T-helper 9 cell (primary cell): ENCODE measurements around the gene GUCA1C.

Experiments used
- DNase-seq: peaks from one replicate; pipeline ENCODE4 v3.0.0-alpha.2; 2020

GUCA1C gene

DNA sequence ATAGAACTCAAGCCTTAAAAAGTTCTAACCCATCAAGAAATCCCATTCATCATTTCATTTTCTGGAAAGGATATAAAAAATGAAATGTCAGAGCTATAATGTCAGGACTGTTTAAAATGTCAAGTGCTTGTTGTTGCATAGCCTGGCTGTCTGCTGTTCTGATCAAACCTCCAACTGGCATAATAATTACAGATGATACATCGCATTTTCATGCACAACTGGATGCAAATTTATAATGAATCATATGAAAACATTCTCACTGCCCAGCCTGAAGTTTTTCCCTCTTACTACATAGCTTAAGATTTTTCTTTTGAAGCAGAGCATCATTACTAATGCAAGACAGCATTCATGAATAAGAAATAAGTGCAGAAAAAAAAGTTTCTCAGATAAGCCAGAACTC, 46.5 kb downstream of the GUCA1C start:
- DNase-seq = no peak

DNA sequence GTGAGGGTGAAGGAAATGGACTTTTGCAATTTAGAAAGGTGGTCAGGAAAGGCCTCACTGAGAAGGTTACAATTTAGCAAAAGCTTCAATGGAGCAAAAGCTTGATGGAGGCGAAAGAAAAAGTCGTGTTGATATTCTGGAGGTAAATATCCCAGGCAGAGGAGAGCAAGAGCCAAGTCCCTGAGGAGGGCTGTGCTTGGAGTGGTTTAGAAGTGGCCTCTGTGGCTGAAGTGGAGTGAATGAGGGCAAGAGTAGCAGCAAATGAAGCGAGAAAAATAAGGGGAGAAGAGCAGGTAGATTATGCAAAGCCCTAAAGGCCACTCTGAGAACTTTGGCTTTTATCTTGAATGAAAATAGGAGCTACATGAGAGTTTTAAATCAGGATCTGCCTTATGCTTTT, 54.1 kb downstream of the GUCA1C start:
- no peak for DNase-seq

DNA sequence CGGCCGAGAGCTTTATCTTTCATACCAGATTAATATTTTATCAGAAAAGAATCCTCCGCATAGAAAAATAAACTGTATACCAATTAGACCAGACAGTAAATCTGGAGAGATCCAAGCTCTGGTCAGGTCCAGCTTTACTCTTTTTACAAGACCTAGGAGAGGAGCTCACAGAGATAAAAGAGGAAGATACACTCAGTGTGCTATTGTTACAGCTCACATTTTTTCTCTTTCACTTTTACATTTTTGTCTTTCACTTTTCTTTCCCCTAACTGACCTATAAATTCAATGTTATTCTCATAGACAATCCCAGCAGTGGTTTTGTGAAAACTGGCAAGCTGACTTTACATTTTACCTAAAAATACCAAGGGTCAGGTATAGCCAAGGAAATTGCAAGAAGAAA, 55.8 kb downstream of the GUCA1C start:
- DNase-seq = no peak

DNA sequence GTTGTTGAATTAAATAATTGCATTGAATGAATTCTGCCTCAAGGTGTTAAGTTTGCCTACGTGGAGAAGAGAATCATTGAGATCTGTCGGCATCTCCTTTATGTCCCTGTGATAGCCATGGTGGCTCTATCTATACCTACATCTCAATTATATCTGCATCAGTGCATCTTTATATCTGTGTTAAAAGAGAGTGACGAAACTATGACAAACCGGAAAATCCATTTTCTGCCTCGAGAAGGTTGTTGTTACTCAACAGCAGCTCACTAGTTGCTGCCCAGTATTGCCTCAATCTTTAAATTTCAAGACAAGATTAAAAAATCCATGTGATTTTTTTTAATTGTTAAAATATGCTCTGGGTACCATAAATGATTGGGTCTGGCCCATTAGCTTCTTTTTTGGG, 58.7 kb downstream of the GUCA1C start:
- DNase-seq = no peak

DNA sequence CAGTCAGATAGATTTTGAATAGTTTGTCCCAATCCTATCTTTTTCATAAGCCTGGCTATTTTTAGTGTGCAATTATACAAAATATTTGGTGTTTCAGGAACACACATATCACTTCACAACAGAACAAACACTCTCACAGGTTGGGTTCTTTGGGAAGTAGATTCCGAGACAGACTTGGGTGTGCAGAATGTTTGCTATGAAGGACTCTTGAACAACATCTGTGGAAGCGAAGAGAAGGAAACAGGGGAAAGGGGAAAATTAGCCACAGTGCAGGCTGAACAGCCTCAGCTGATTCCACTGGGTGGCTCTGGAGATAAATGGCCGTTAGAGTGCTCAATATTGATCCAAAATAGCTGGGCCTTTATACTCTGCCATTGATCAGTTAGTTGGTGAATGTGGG, 61.8 kb downstream of the GUCA1C start:
- DNase-seq = no peak

DNA sequence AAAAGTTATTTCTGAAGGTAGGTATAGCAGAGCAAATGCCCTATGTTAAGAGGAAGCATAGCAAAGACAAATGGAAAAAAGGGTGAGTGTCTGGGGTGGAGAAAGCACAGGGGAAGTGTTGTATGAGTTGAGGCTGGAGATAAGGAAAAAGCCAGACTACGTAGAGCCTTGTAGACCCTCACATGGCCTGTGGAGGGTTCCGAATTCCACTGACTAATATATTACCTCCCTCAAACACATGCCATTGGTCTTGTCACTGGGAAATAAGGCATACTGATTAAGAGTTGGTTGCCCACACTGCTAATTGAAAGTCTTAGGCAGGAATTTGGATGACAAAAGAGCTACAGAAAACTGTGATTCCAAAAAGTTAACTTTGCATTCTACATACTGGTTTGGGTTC, 65.9 kb downstream of the GUCA1C start:
- no peak for DNase-seq

DNA sequence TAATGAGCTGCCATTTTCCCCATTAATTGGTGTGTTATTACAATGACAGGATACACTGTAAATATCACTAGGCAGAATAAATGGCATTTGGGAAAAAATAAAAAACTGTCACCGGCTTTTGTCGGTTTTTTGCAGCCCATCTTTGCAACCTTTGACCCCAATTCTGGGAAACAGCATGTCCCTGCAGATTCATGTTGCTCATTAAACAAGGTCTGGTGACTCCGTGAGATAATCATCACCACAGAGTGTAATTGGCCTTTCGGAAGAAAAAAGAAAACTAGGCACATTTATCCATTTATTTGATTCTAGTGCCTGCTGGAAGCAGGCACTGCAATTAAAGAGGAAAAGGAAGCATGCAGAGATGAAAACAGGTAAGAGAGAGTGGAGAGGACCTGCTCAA, 66.6 kb downstream of the GUCA1C start:
- no peak for DNase-seq

DNA sequence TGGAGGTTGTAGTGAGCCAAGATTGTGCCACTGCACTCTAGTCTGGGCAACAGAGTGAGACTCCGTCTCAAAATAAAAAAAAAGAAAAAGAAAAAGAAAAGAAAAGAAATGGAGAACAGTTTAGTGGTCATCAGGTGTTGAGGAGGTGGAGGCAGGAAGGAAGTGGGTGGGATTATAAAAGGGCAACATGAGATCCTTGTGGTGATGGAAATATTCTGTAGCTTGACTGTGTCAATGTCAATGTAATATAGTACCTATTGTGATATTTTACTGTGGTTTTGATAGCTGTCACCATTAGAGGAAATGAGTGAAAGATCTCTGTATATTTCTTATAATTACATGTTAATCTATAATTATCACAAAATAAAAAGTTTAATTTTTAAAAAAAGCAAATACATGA, 70.3 kb downstream of the GUCA1C start:
- DNase-seq = no peak

DNA sequence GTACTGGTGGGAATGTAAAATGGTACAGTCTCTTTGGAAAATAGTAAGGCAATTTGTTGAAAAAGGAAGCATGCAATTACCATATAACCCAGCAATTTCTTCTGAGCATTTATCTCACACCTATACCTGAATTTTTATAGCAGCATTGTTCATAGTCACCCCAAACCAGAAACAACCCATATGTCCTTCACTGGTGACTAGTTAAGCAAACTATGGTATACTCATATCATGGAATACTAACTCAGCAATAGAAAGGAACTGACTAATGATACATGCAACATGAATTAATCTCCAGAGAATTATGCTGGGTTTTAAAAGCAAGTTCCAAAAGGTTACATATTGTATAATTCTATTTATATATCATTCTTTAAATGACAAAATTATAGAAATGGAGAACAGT, 70.9 kb downstream of the GUCA1C start:
- DNase-seq = no peak

DNA sequence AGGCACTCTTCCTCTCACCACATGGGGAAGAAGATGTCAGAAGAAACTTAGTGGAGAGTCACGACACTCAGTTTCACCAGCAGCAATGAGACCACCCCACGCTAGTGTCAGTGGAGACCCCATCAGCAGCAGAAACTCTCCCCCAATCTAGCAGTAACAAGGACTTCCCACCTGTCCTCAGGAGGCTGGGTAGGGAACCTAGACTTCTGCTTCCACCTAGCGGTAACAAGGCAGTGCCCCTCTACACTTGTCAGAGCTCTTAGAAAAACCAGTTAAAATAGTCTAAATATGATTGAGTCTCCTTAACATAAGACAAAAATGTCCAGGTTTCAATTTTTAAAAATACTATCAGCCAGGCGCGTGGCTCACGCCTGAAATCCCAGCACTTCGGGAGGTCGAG, 73.8 kb downstream of the GUCA1C start:
- DNase-seq = no peak

DNA sequence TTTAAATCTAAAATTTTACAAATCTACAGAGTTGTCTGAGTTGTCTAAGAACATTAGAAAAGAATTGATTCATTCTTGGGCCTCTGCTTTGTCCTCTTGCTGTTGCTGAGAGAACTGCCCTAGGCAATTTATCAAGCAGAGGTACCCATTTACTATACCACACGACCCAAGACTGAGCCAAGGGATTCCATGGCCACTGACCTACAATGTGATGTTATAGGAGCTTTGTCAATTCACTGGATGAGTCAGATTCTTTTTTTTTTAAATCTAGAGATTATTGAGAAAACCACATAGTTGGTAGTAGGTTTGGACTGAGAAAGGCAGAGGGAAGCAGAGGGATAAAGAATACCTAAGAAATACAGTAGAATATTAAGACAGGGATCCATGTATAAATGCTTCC, 75.8 kb downstream of the GUCA1C start:
- DNase-seq = no peak

DNA sequence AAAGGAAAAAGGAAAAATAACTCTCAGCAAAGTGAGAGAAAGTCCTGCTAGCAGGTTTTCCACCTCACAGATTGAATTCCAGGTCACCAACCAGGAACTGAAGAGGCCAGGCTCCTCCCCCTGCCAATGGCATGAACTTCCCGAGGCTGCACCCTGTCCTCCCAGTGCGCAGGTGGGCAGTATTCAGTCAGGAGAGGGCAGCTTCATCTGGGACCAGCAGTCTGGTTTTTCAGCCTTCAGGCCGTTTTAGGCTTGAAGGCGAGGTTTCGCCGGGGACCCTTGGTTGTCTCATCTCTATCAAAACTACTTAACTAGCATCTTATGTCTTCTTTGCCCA, 89.9 kb downstream of the GUCA1C start:
- no peak for DNase-seq

DNA sequence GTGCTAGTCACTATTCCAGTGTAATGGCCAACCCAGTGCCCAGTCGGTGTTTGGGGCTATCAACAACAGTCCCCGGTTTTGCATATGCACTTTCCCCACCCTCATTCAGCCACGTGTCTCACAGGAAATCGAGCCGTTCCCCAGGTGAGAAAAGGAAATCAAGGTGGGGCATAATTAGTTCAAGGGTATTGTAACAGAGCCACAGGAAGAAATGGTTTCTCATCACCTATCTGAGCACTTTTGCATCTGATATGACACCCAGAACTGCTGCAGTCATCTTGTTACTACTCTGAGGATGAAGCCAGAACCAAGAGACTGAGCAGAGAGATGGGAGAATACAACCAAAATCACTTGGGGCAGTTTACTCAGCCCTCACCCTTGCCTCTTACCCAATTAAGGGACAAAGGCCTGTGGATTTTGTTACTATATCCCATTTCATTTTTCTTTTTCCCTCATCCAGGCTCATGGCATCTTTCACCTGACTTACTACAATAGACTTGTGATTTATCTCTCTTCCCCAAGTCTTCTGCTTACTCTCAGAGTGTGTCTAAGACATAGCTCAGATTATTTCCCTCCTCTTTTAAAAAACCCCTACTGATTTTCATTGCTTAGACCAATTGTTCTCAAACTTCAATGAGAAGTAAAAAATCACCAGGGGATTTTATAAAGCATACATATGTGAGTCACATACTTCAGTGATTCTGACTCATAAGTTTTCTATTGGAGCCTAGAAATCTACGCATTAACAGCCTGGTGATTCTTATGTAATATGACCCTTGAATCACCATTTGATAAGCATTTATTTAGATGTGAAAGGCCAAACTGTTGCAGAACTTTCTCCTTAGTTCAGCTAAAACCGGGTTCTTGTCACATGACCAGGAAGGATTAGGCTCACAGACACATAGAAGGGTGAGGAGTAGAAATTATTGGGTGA, 90.5 kb downstream of the GUCA1C start:
- DNase-seq = no peak

DNA sequence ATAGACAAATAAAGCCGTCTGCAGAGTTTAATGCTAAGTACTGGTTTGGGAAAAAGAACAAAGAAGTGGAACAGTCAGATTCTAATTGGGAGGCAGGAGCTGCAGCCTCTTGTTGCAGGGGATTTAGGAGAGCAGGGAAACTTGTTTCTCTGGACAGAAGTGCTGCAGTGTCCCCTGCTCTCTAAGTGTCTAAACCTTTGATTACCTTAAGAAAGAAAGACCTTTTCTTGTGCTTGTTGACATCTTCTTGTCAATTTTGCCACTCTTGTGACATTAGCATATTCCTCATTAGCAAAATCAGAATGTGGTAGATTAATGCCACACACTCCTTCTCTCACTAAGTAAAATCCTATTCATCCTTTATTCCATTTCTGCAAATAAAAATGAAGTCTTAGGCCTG, 92.3 kb downstream of the GUCA1C start:
- no peak for DNase-seq
